Fibroblast of pulmonary artery (primary cell): ENCODE data around the gene FBXO45.
"Not testable (repeated sequence)": the region's sequence is repeated elsewhere in the genome, so short reads cannot be mapped to it uniquely, and the experiment has no call there.

Source experiments
- DNase-seq: peaks from one replicate; pipeline ENCODE4 v3.0.0-alpha.2; 2010; ENCODE audit warnings: low read depth
- H3K4me3 ChIP-seq: replicated peaks from 2 replicates; pipeline ENCODE4 v1.5.1; 2011; ENCODE audit warnings: low read depth, mild to moderate bottlenecking, control low read depth, low read length, moderate library complexity
- CTCF ChIP-seq: IDR thresholded peaks from 2 replicates; pipeline ENCODE4 v1.5.1; 2011; ENCODE audit warnings: mild to moderate bottlenecking, control low read depth, low read length, inconsistent platforms; ENCODE audit errors: missing control alignments

FBXO45 gene

GRCh38 chr3:196557236-196557635, 11.2 kb upstream of the FBXO45 start:
- no peak overlapping the region for H3K4me3 ChIP-seq
- TF ChIP-seq CTCF: no peak
- no peak for DNase-seq

- no peak for TF ChIP-seq CTCF
- DNase-seq: no peak
- no peak overlapping the region for H3K4me3 ChIP-seq
These were observed 10.0 kb upstream of the FBXO45 start for GRCh38 chr3:196558476-196558875.

- no peak for TF ChIP-seq CTCF
- DNase-seq: peak; percentile 11
- H3K4me3 ChIP-seq: no peak overlapping the region
These were observed 8.6 kb upstream of the FBXO45 start for GRCh38 chr3:196559826-196560225.

GRCh38 chr3:196563721-196564225, 4.7 kb upstream of the FBXO45 start:
- TF ChIP-seq CTCF: no peak
- peak; percentile 56 for DNase-seq
- H3K4me3 ChIP-seq: no peak overlapping the region

GRCh38 chr3:196569003-196569516, 600 bp downstream of the FBXO45 start:
- no peak for TF ChIP-seq CTCF

GRCh38 chr3:196570332-196570731, 1.9 kb downstream of the FBXO45 start:
- not testable (repeated sequence) for DNase-seq, H3K4me3 ChIP-seq

More at GRCh38 chr3:196569003-196569516, 600 bp downstream of the FBXO45 start:
- DNase-seq: peak; percentile 33
- H3K4me3 ChIP-seq: peak overlapping the region; percentile 100

- TF ChIP-seq CTCF: no peak
- H3K4me3 ChIP-seq: no peak overlapping the region
- no peak for DNase-seq
These were observed 3.9 kb downstream of the FBXO45 start for GRCh38 chr3:196572389-196572788.
